Measurements from ENCODE around the gene FYN. TPM values are rescaled to one million over a fixed set of nuclear protein-coding genes. Genes with fewer than 3 reads are reported as not detected.

The FYN gene
- polyA plus RNA-seq, 2 of the 4 experiments (the other 2 are of a cell fraction): 3.5 to 3.7 TPM

DNA sequence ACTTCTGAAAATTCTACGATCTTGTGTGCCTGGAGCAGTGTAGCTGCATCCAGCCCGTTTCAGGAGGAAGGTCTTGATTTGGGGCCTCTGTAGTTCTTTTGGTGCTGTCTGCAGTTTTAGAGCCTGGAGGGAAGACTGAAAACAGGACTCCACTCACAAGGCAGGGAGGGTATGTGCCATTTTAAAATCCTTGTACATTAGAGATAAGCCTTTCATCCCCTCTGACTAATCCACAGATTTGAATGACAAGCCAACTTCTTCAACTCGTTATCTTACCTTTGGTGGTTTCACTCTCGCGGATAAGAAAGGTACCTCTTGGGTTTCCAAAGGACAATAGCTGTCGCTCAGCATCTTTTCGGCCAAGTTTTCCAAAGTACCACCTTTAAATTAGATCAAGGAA, 169.5 kb downstream of the FYN start:
- ChIA-PET CTCF (interaction anchor here (1.3 kb wide), 1 partner anchor 294 kb away, joined by 4 read pairs; no protein-coding TSS in a partner anchor), POLR2A (no interaction called here)
- no peak for DNase-seq (ENCODE audit: low read depth in 1 of 2, low spot score in 1 of 2)
- H3K4me1 ChIP-seq: no peaks in the 10 kb centered on the region
- H3K9me3 ChIP-seq: no peaks in the 10 kb centered on the region
- no peak for FAIRE-seq
- TF ChIP-seq HOXB5 (CRISPR knock-in tag; IDR thresholded peaks at IDR 0.05) (no peak), KDM1A (IDR thresholded peaks at IDR 0.05; ENCODE audit: low read depth) (no peak), RCOR1 (IDR thresholded peaks at IDR 0.05; ENCODE audit: low read depth, low read length) (no peak), JUN (IDR thresholded peaks at IDR 0.05) (no peak), TFCP2L1 (CRISPR knock-in tag; IDR thresholded peaks at IDR 0.05) (no peak), NFE2L2 (conservative IDR thresholded peaks at IDR 0.05; ENCODE audit: low read length) (no peak), RFX5 (IDR thresholded peaks at IDR 0.05) (no peak), KDM5A (IDR thresholded peaks at IDR 0.05) (no peak)
- TF ChIP-seq, protein P1, sequence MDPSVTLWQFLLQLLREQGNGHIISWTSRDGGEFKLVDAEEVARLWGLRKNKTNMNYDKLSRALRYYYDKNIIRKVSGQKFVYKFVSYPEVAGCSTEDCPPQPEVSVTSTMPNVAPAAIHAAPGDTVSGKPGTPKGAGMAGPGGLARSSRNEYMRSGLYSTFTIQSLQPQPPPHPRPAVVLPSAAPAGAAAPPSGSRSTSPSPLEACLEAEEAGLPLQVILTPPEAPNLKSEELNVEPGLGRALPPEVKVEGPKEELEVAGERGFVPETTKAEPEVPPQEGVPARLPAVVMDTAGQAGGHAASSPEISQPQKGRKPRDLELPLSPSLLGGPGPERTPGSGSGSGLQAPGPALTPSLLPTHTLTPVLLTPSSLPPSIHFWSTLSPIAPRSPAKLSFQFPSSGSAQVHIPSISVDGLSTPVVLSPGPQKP (IDR thresholded peaks at IDR 0.05; ENCODE audit: low read depth, low read length): no peak
- TF ChIP-seq, protein P2, sequence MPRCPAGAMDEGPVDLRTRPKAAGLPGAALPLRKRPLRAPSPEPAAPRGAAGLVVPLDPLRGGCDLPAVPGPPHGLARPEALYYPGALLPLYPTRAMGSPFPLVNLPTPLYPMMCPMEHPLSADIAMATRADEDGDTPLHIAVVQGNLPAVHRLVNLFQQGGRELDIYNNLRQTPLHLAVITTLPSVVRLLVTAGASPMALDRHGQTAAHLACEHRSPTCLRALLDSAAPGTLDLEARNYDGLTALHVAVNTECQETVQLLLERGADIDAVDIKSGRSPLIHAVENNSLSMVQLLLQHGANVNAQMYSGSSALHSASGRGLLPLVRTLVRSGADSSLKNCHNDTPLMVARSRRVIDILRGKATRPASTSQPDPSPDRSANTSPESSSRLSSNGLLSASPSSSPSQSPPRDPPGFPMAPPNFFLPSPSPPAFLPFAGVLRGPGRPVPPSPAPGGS (IDR thresholded peaks at IDR 0.05): no peak
- TF ChIP-seq, protein P3, sequence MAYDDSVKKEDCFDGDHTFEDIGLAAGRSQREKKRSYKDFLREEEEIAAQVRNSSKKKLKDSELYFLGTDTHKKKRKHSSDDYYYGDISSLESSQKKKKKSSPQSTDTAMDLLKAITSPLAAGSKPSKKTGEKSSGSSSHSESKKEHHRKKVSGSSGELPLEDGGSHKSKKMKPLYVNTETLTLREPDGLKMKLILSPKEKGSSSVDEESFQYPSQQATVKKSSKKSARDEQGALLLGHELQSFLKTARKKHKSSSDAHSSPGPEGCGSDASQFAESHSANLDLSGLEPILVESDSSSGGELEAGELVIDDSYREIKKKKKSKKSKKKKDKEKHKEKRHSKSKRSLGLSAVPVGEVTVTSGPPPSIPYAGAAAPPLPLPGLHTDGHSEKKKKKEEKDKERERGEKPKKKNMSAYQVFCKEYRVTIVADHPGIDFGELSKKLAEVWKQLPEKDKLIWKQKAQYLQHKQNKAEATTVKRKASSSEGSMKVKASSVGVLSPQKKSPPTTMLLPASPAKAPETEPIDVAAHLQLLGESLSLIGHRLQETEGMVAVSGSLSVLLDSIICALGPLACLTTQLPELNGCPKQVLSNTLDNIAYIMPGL (CRISPR knock-in tag; IDR thresholded peaks at IDR 0.05; ENCODE audit: borderline replicate concordance): no peak
- H3K4me3 ChIP-seq: no peak overlapping the region
- no peak overlapping the region for H3K27ac ChIP-seq
- no peak for ATAC-seq
- WGBS (ENCODE audit: missing lambda C conversion rate): 81% methylated on average over 7 of the region's 7 CpGs
- no peak overlapping the region for H3K4me2 ChIP-seq

- FAIRE-seq (no peak), ATAC-seq (no peak), DNase-seq (ENCODE audit: low read depth in 1 of 2, low spot score in 1 of 2) (no peak)
- Histone ChIP-seq H3K4me3 (no peak overlapping the region), H3K4me1 (no peaks in the 10 kb centered on the region), H3K27ac (no peak overlapping the region), H3K4me2 (no peak overlapping the region), H3K9me3 (no peaks in the 10 kb centered on the region)
- TF ChIP-seq CBX2 (IDR thresholded peaks at IDR 0.05; ENCODE audit: borderline replicate concordance, low read depth): no peak
- ChIA-PET POLR2A (no interaction called here), CTCF (interaction anchor here (0.8 to 1.3 kb wide), 2 partner anchors 295 to 1615 kb away, joined by 3 to 4 read pairs; no protein-coding TSS in a partner anchor)
- WGBS (ENCODE audit: missing lambda C conversion rate): 82% methylated on average over 5 of the region's 5 CpGs
These were observed 171.0 kb downstream of the FYN start for GRCh38 chr6:111702268-111702667.

DNA sequence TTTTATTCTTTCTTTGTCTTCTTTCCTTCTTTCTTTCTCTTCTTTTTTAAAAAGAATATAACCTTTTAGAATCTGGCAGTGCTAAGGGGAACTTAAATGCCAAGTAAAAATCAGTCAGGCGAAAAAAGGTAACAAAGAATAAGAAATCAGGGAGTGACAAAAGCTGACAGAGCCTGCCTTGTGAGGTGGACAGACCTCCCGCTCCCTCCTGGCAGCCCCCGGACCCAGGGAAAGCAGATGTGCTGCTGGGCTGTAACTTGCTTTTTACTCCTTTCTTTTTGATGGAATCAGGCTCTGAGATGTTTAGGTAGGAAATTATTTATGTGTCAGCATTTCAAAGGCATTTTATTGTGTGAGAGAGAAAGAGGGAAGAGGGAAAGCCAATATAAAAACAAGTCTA, 172.1 kb downstream of the FYN start:
- Histone ChIP-seq H3K27ac (no peak overlapping the region), H3K4me3 (no peak overlapping the region), H3K4me2 (no peak overlapping the region), H3K4me1 (no peaks in the 10 kb centered on the region), H3K9me3 (no peaks in the 10 kb centered on the region)
- TF ChIP-seq E2F6 (IDR thresholded peaks at IDR 0.05; ENCODE audit: borderline replicate concordance, low read depth) (no peak), HOXB13 (CRISPR knock-in tag; IDR thresholded peaks at IDR 0.05; ENCODE audit: low read depth) (no peak), RAD21 (conservative IDR thresholded peaks at IDR 0.05 in 1 of 2, IDR thresholded peaks at IDR 0.05 in 1 of 2) (no peak), USF2 (IDR thresholded peaks at IDR 0.05) (no peak), EHF (CRISPR knock-in tag; IDR thresholded peaks at IDR 0.05) (no peak), GATA3 (IDR thresholded peaks at IDR 0.05; ENCODE audit: borderline replicate concordance) (no peak), HOXB5 (CRISPR knock-in tag; IDR thresholded peaks at IDR 0.05) (no peak), ZFP36 (IDR thresholded peaks at IDR 0.05; ENCODE audit: borderline replicate concordance, partially characterized antibody) (no peak), RARB (CRISPR knock-in tag; IDR thresholded peaks at IDR 0.05) (no peak)
- no peak for DNase-seq (ENCODE audit: low read depth in 1 of 2, low spot score in 1 of 2)
- no peak for ATAC-seq
- POLR2A ChIA-PET: no interaction called here
- CTCF ChIA-PET: interaction anchor here (1.7 kb wide), 1 partner anchor 8 kb away, joined by 5 read pairs; no protein-coding TSS in a partner anchor
- 78% methylated on average over 3 of the region's 3 CpGs for WGBS (ENCODE audit: missing lambda C conversion rate)
- FAIRE-seq: no peak
